ENCODE results near the gene AJAP1.

Gene AJAP1

GRCh38 chr1:4674117-4674516 is 19.7 kb downstream of the AJAP1 start:
- no peak for TF ChIP-seq POLR2AphosphoS5 (IDR thresholded peaks at IDR 0.05; ENCODE audit: low read depth)
- TF ChIP-seq GABPA (IDR thresholded peaks at IDR 0.05; ENCODE audit: low read depth): no peak
- TF ChIP-seq CTCF (IDR thresholded peaks at IDR 0.05; ENCODE audit: insufficient read depth, low read length): no peak
- TF ChIP-seq REST (IDR thresholded peaks at IDR 0.05; ENCODE audit: insufficient replicate concordance, low read depth): no peak
- no peak for TF ChIP-seq SPI1 (IDR thresholded peaks at IDR 0.05; ENCODE audit: borderline replicate concordance, low read depth)
- Histone ChIP-seq H3K27me3 (ENCODE audit: insufficient read depth, poor library complexity, severe bottlenecking) (no peaks in the 10 kb centered on the region), H3K27ac (replicated peaks) (no peak overlapping the region), H3K4me3 (replicated peaks; ENCODE audit: insufficient read depth, low read length) (no peak overlapping the region)
- no peak for DNase-seq (ENCODE audit: low read depth in 1 of 2, low spot score in 1 of 2)

- DNase-seq (ENCODE audit: low read depth in 1 of 2, low spot score in 1 of 2): no peak
- TF ChIP-seq GABPA (IDR thresholded peaks at IDR 0.05; ENCODE audit: low read depth) (no peak), POLR2AphosphoS5 (IDR thresholded peaks at IDR 0.05; ENCODE audit: low read depth) (no peak), SPI1 (IDR thresholded peaks at IDR 0.05; ENCODE audit: borderline replicate concordance, low read depth) (no peak), CTCF (IDR thresholded peaks at IDR 0.05; ENCODE audit: insufficient read depth, low read length) (no peak), REST (IDR thresholded peaks at IDR 0.05; ENCODE audit: insufficient replicate concordance, low read depth) (no peak)
- Histone ChIP-seq H3K4me3 (replicated peaks; ENCODE audit: insufficient read depth, low read length) (no peak overlapping the region), H3K27me3 (ENCODE audit: insufficient read depth, poor library complexity, severe bottlenecking) (no peaks in the 10 kb centered on the region), H3K27ac (replicated peaks) (no peak overlapping the region)
Observed at GRCh38 chr1:4674676-4675075, 20.3 kb downstream of the AJAP1 start.

- no peak for DNase-seq (ENCODE audit: low read depth in 1 of 2, low spot score in 1 of 2)
- no peak for TF ChIP-seq REST (IDR thresholded peaks at IDR 0.05; ENCODE audit: insufficient replicate concordance, low read depth)
- TF ChIP-seq SPI1 (IDR thresholded peaks at IDR 0.05; ENCODE audit: borderline replicate concordance, low read depth): no peak
- no peak for TF ChIP-seq POLR2AphosphoS5 (IDR thresholded peaks at IDR 0.05; ENCODE audit: low read depth)
- H3K27ac ChIP-seq (replicated peaks): no peak overlapping the region
- no peak overlapping the region for H3K4me3 ChIP-seq (replicated peaks; ENCODE audit: insufficient read depth, low read length)
- no peaks in the 10 kb centered on the region for H3K27me3 ChIP-seq (ENCODE audit: insufficient read depth, poor library complexity, severe bottlenecking)
Observed at GRCh38 chr1:4675454-4676186, 21.2 kb downstream of the AJAP1 start.
